H9 (cell line): ENCODE results near the gene CRCP. TPM values are rescaled to one million over a fixed set of nuclear protein-coding genes. Genes with fewer than 3 reads are reported as not detected.

Source experiments
- DNase-seq: peaks from one replicate; pipeline ENCODE4 v3.0.0-alpha.2; 2017
- H2AFZ ChIP-seq: one replicate; pipeline ENCODE4 v1.6.1; 2013; ENCODE audit warnings: mild to moderate bottlenecking, low read length, control low read depth, moderate library complexity
- H2AK5ac ChIP-seq: 2 replicates; pipeline ENCODE4 v1.6.1; 2013; ENCODE audit warnings: low read length, control low read depth, mixed read lengths; ENCODE audit not compliant: insufficient read length
- H2BK120ac ChIP-seq: one replicate; pipeline ENCODE4 v1.6.1; 2013; ENCODE audit warnings: low read depth, mild to moderate bottlenecking, low read length, control low read depth, inconsistent platforms; ENCODE audit not compliant: poor library complexity, severe bottlenecking
- H2BK12ac ChIP-seq: 2 replicates; pipeline ENCODE4 v1.6.1; 2013; ENCODE audit warnings: low read length, control low read depth, mixed read lengths, low read depth; ENCODE audit not compliant: insufficient read length
- H2BK15ac ChIP-seq: 2 replicates; pipeline ENCODE4 v1.6.1; 2013; ENCODE audit warnings: low read depth, low read length, control low read depth
- H2BK20ac ChIP-seq: one replicate; pipeline ENCODE4 v1.6.1; 2013; ENCODE audit warnings: low read depth, mild to moderate bottlenecking, low read length, control low read depth, inconsistent platforms; ENCODE audit not compliant: poor library complexity, severe bottlenecking
- H2BK5ac ChIP-seq: 2 replicates; pipeline ENCODE4 v1.6.1; 2013; ENCODE audit warnings: low read length, control low read depth, mixed read lengths; ENCODE audit not compliant: insufficient read length
- H3K14ac ChIP-seq: 2 replicates; pipeline ENCODE4 v1.6.1; 2013; ENCODE audit warnings: low read length, control low read depth; ENCODE audit not compliant: insufficient read depth
- H3K18ac ChIP-seq: 2 replicates; pipeline ENCODE4 v1.6.1; 2013; ENCODE audit warnings: low read depth, mild to moderate bottlenecking, mixed read lengths, low read length, control low read depth; ENCODE audit not compliant: insufficient read length
- H3K23ac ChIP-seq: 2 replicates; pipeline ENCODE4 v1.6.1; 2013; ENCODE audit warnings: low read length, control low read depth, mixed read lengths, low read depth; ENCODE audit not compliant: insufficient read length
- H3K23me2 ChIP-seq: 2 replicates; pipeline ENCODE4 v1.6.1; 2013; ENCODE audit warnings: low read depth, mild to moderate bottlenecking, mixed read lengths, low read length, control low read depth; ENCODE audit not compliant: insufficient read length, poor library complexity, severe bottlenecking
- H3K27ac ChIP-seq: 2 replicates; pipeline ENCODE4 v1.5.1; 2013; ENCODE audit warnings: low read length, control low read depth, mixed read lengths, low read depth; ENCODE audit not compliant: insufficient read length
- H3K27me3 ChIP-seq: 2 replicates; pipeline ENCODE4 v1.6.1; 2013; ENCODE audit warnings: low read length, control low read depth, inconsistent platforms; ENCODE audit not compliant: insufficient read depth
- H3K4ac ChIP-seq: 2 replicates; pipeline ENCODE4 v1.6.1; 2013; ENCODE audit warnings: low read depth, mild to moderate bottlenecking, control low read depth, inconsistent platforms, low read length, moderate library complexity
- H3K4me1 ChIP-seq: 2 replicates; pipeline ENCODE4 v1.6.1; 2013; ENCODE audit warnings: low read length, control low read depth, inconsistent platforms; ENCODE audit not compliant: insufficient read depth
- H3K4me2 ChIP-seq: 2 replicates; pipeline ENCODE4 v1.6.1; 2013; ENCODE audit warnings: low read length, control low read depth, mixed read lengths; ENCODE audit not compliant: insufficient read length, insufficient read depth
- H3K56ac ChIP-seq: 2 replicates; pipeline ENCODE4 v1.6.1; 2013; ENCODE audit warnings: low read depth, mild to moderate bottlenecking, mixed read lengths, low read length, control low read depth; ENCODE audit not compliant: insufficient read length
- H3K79me1 ChIP-seq: 2 replicates; pipeline ENCODE4 v1.6.1; 2013; ENCODE audit warnings: low read depth, mild to moderate bottlenecking, moderate library complexity, low read length, control low read depth, inconsistent platforms; ENCODE audit not compliant: insufficient read depth, poor library complexity, severe bottlenecking
- H3K79me2 ChIP-seq: 2 replicates; pipeline ENCODE4 v1.6.1; 2013; ENCODE audit warnings: low read length, control low read depth, inconsistent platforms; ENCODE audit not compliant: insufficient read depth
- H3K9ac ChIP-seq: 2 replicates; pipeline ENCODE4 v1.6.1; 2013; ENCODE audit warnings: low read length, control low read depth, mixed read lengths; ENCODE audit not compliant: insufficient read length; ENCODE audit errors: extremely low read depth
- H3K9me3 ChIP-seq: one replicate; pipeline ENCODE4 v1.6.1; 2013; ENCODE audit warnings: low read depth, low read length, inconsistent platforms; ENCODE audit not compliant: control insufficient read depth
- H3T11ph ChIP-seq: one replicate; pipeline ENCODE4 v1.6.1; 2013; ENCODE audit warnings: mild to moderate bottlenecking, low read length, control low read depth, inconsistent platforms
- H4K20me1 ChIP-seq: one replicate; pipeline ENCODE4 v1.6.1; 2013; ENCODE audit not compliant: control insufficient read depth, insufficient read length, insufficient read depth
- H4K5ac ChIP-seq: 2 replicates; pipeline ENCODE4 v1.6.1; 2013; ENCODE audit warnings: low read depth, mild to moderate bottlenecking, mixed read lengths, low read length, control low read depth; ENCODE audit not compliant: insufficient read length
- H4K8ac ChIP-seq: replicated peaks from 2 replicates; pipeline ENCODE4 v1.6.1; 2013; ENCODE audit warnings: low read length, control low read depth, mixed read lengths, low read depth; ENCODE audit not compliant: insufficient read length
- H4K91ac ChIP-seq: 2 replicates; pipeline ENCODE4 v1.6.1; 2013; ENCODE audit warnings: low read depth, mild to moderate bottlenecking, moderate library complexity, mixed read lengths, low read length, control low read depth; ENCODE audit not compliant: insufficient read length
- H3K27ac Mint-ChIP-seq, 3 experiments: 2 replicates in 2 of 3; 3 replicates in 1 of 3; pipeline ENCODE4 v1.8.0; 2020 to 2021; ENCODE audit warnings: mixed read lengths in 3 of 3, mild to moderate bottlenecking in 1 of 3, moderate library complexity in 1 of 3
- H3K27me3 Mint-ChIP-seq: 2 replicates; pipeline ENCODE4 v1.8.0; 2021; ENCODE audit warnings: low read depth, mild to moderate bottlenecking, moderate library complexity, mixed read lengths
- H3K36me3 Mint-ChIP-seq, 3 experiments: 2 replicates in 2 of 3; 3 replicates in 1 of 3; pipeline ENCODE4 v1.8.0; 2020 to 2021; ENCODE audit warnings: low read depth in 3 of 3, mixed read lengths in 3 of 3; ENCODE audit not compliant: insufficient read depth in 1 of 3
- H3K4me1 Mint-ChIP-seq, 2 experiments: 2 replicates each; pipeline ENCODE4 v1.8.0; 2020; ENCODE audit warnings: mixed read lengths in 2 of 2
- H3K4me3 Mint-ChIP-seq, 2 experiments: 2 replicates in 1 of 2; 3 replicates in 1 of 2; pipeline ENCODE4 v1.8.0; 2020 to 2021; ENCODE audit warnings: mild to moderate bottlenecking in 2 of 2, mixed read lengths in 2 of 2, moderate library complexity in 1 of 2
- H3K9me3 Mint-ChIP-seq, 2 experiments: 2 replicates in 1 of 2; 3 replicates in 1 of 2; pipeline ENCODE4 v1.8.0; 2020; ENCODE audit warnings: mild to moderate bottlenecking in 2 of 2, mixed read lengths in 2 of 2, moderate library complexity in 1 of 2
- WGBS: extraction: QIAGEN DNeasy Blood & Tissue Kit; methylation state at CpG from one replicate; pipeline ENCODE4 v1.1.7; 2013; ENCODE audit warnings: missing lambda C conversion rate, low lambda C conversion rate, mixed read lengths; ENCODE audit not compliant: insufficient read length; ENCODE audit errors: extremely low coverage; 5-methylcytosine and 5-hydroxymethylcytosine counted together
- total RNA-seq: library from RNA; stranded (reverse); gene quantifications from 2 replicates; pipeline ENCODE4 v1.2.1, GENCODE V29; 2021
- TF ChIP-seq, protein P1 (sequence below): fragments of 200-600 bp; sonication (generic); conservative IDR thresholded peaks from 3 replicates; pipeline ENCODE4 v1.8.0; 2021; ENCODE audit warnings: antibody characterized with exemption, mild to moderate bottlenecking

The CRCP gene
- total RNA-seq, 1 experiment from 2014 or later: 39.0 TPM

- no peaks in the 10 kb centered on the region for H3K9me3 ChIP-seq
- no peak overlapping the region for H3K27ac ChIP-seq
- no peaks in the 10 kb centered on the region for H4K20me1 ChIP-seq
- peak overlapping the region; percentile 47; the same call in 1 of the 2 replicates for H3K14ac ChIP-seq
- no peaks in the 10 kb centered on the region for H3K4me1 ChIP-seq
- peak; percentile 82 for DNase-seq
- peak overlapping the region; percentile 55 to 77 for H3K4me3 Mint-ChIP-seq
- no peak overlapping the region for H3T11ph ChIP-seq
- WGBS: no CpG with 5 or more reads among the region's 15 CpGs
- no peak overlapping the region for H4K91ac ChIP-seq
- TF ChIP-seq, protein P1, sequence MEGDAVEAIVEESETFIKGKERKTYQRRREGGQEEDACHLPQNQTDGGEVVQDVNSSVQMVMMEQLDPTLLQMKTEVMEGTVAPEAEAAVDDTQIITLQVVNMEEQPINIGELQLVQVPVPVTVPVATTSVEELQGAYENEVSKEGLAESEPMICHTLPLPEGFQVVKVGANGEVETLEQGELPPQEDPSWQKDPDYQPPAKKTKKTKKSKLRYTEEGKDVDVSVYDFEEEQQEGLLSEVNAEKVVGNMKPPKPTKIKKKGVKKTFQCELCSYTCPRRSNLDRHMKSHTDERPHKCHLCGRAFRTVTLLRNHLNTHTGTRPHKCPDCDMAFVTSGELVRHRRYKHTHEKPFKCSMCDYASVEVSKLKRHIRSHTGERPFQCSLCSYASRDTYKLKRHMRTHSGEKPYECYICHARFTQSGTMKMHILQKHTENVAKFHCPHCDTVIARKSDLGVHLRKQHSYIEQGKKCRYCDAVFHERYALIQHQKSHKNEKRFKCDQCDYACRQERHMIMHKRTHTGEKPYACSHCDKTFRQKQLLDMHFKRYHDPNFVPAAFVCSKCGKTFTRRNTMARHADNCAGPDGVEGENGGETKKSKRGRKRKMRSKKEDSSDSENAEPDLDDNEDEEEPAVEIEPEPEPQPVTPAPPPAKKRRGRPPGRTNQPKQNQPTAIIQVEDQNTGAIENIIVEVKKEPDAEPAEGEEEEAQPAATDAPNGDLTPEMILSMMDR: no peak
- no peaks in the 10 kb centered on the region for H3K27me3 Mint-ChIP-seq
- H3K18ac ChIP-seq: peak overlapping the region; percentile 32
- H2BK5ac ChIP-seq: no peak overlapping the region
- no peak overlapping the region for H2BK12ac ChIP-seq
- H3K9ac ChIP-seq: no peak overlapping the region
- H2BK15ac ChIP-seq: no peak overlapping the region
- H3K4ac ChIP-seq: no peak overlapping the region
- H3K79me2 ChIP-seq: no peaks in the 10 kb centered on the region
- H3K79me1 ChIP-seq: no peaks in the 10 kb centered on the region
- peaks cover 0 to 2% of the 10 kb centered on the region in 2 experiments; a peak in 1 of 5 replicates for H3K9me3 Mint-ChIP-seq
- no peaks in the 10 kb centered on the region; a peak in 1 of 7 replicates for H3K36me3 Mint-ChIP-seq
- H4K5ac ChIP-seq: no peak overlapping the region
- no peaks in the 10 kb centered on the region for H3K27me3 ChIP-seq
- no peak overlapping the region for H3K56ac ChIP-seq
- H2AFZ ChIP-seq: no peak overlapping the region
- H3K23me2 ChIP-seq: no peaks in the 10 kb centered on the region
- H2AK5ac ChIP-seq: no peak overlapping the region
- peaks cover 5 to 9% of the 10 kb centered on the region in 2 experiments; a peak in 3 of 4 replicates for H3K4me1 Mint-ChIP-seq
- H2BK120ac ChIP-seq: no peak overlapping the region
- H3K27ac Mint-ChIP-seq: peak overlapping the region; percentile 87 to 94 (median 94)
- peak overlapping the region; percentile 10 for H3K4me2 ChIP-seq
- no peak overlapping the region for H2BK20ac ChIP-seq
- no peak overlapping the region for H3K23ac ChIP-seq
- no peak overlapping the region for H4K8ac ChIP-seq
Measured at GRCh38 chr7:66099551-66100407, 14.9 kb upstream of the CRCP start.
